Measurements from ENCODE around the gene ARHGEF28. TPM values are rescaled to one million over a fixed set of nuclear protein-coding genes. Genes with fewer than 3 reads are reported as not detected.

ARHGEF28 gene
- total RNA-seq, 6 donors from 2014 or later: 14.4 to 47.1 (median 24.4) TPM

GRCh38 chr5:73766902-73767301 is 140.9 kb downstream of the ARHGEF28 start:
- Histone ChIP-seq H3K27me3 (no peaks in the 10 kb centered on the region), H3K4me3 (no peak overlapping the region), H3K27ac (no peak overlapping the region), H3K4me1 (peaks cover 0 to 5% (median 0%) of the 10 kb centered on the region in 4 donors), H3K9me3 (peaks cover 0 to 9% (median 4%) of the 10 kb centered on the region in 4 donors), H3K36me3 (no peaks in the 10 kb centered on the region)
- TF ChIP-seq POLR2AphosphoS5 (IDR thresholded peaks at IDR 0.05): no peak
- no peak for TF ChIP-seq EP300 (IDR thresholded peaks at IDR 0.05)
- TF ChIP-seq, protein P1, sequence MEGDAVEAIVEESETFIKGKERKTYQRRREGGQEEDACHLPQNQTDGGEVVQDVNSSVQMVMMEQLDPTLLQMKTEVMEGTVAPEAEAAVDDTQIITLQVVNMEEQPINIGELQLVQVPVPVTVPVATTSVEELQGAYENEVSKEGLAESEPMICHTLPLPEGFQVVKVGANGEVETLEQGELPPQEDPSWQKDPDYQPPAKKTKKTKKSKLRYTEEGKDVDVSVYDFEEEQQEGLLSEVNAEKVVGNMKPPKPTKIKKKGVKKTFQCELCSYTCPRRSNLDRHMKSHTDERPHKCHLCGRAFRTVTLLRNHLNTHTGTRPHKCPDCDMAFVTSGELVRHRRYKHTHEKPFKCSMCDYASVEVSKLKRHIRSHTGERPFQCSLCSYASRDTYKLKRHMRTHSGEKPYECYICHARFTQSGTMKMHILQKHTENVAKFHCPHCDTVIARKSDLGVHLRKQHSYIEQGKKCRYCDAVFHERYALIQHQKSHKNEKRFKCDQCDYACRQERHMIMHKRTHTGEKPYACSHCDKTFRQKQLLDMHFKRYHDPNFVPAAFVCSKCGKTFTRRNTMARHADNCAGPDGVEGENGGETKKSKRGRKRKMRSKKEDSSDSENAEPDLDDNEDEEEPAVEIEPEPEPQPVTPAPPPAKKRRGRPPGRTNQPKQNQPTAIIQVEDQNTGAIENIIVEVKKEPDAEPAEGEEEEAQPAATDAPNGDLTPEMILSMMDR (IDR thresholded peaks at IDR 0.05): no peak
- no peak for TF ChIP-seq POLR2A (IDR thresholded peaks at IDR 0.05)
- WGBS, 2 donors: 98 to 100% methylated on average over 2 of the region's 2 CpGs
- no peak for ATAC-seq (ENCODE audit: low FRiP score in 2 of 2)
- DNase-seq: no peak

DNA sequence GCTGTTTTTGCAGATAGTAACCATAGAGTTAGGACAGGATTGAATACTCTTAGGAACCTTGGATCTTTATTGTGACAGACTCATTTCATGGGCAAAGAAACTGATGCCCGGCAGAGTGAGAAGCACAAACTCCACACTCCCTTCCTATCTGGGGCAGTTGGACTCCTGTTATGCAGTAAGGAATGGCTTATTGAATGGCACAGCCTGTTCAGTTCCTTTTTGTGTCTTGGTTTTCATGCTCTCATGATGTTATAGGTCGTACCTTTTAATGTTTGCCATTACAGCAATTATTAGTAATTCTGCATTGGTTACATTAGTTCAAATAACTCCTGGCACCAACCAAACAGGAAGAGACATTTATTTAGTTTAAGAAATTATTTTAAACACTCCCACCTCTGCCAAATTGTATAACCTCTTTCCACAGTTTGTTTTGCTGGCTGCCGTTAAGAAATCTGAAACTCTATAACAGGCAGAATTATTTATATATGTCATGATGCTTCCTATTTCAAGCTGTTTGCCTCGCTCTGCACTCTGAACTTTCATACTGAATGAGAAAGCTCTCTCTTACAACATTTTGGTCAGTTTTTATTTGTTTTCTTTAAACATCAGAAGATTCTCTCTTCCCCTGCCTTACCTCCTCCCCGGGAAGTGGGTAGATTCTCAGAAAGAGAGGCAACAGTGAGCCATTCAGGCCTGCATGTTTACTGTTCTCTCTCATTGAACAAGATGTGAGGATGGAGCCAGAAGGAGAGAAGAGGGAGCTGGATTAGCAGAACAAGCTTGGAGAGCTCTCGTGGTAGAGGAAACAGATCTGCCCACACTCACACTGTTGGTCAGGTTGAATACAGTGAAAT is 144.4 kb downstream of the ARHGEF28 start:
- 28 to 31% methylated on average over 6 of the region's 6 CpGs for WGBS, 2 donors
- H3K4me3 ChIP-seq: no peak overlapping the region
- H3K27me3 ChIP-seq: no peaks in the 10 kb centered on the region
- ATAC-seq (ENCODE audit: low FRiP score in 2 of 2) (no peak), DNase-seq (no peak)
- TF ChIP-seq POLR2AphosphoS5 (IDR thresholded peaks at IDR 0.05) (no peak), EP300 (IDR thresholded peaks at IDR 0.05) (no peak), POLR2A (IDR thresholded peaks at IDR 0.05) (no peak)
- TF ChIP-seq, protein P1 (IDR thresholded peaks at IDR 0.05): no peak
- peaks cover 0 to 5% (median 0%) of the 10 kb centered on the region in 4 donors for H3K4me1 ChIP-seq
- H3K36me3 ChIP-seq: no peaks in the 10 kb centered on the region
- H3K9me3 ChIP-seq: peaks cover 0 to 9% (median 4%) of the 10 kb centered on the region in 4 donors
- no peak overlapping the region for H3K27ac ChIP-seq

- TF ChIP-seq EP300 (IDR thresholded peaks at IDR 0.05) (no peak), POLR2A (IDR thresholded peaks at IDR 0.05) (no peak), POLR2AphosphoS5 (IDR thresholded peaks at IDR 0.05) (no peak)
- TF ChIP-seq, protein P1 (IDR thresholded peaks at IDR 0.05): no peak
- H3K4me1 ChIP-seq: peaks cover 0 to 5% (median 0%) of the 10 kb centered on the region in 4 donors
- 80 to 87% methylated on average over 3 of the region's 3 CpGs for WGBS, 2 donors
- no peak for ATAC-seq (ENCODE audit: low FRiP score in 2 of 2)
- no peak for DNase-seq
- no peaks in the 10 kb centered on the region for H3K27me3 ChIP-seq
- H3K36me3 ChIP-seq: no peaks in the 10 kb centered on the region
- H3K4me3 ChIP-seq: no peak overlapping the region
- H3K27ac ChIP-seq: no peak overlapping the region
- H3K9me3 ChIP-seq: no peaks in the 10 kb centered on the region
These were observed 148.9 kb downstream of the ARHGEF28 start for GRCh38 chr5:73774924-73775323.

DNA sequence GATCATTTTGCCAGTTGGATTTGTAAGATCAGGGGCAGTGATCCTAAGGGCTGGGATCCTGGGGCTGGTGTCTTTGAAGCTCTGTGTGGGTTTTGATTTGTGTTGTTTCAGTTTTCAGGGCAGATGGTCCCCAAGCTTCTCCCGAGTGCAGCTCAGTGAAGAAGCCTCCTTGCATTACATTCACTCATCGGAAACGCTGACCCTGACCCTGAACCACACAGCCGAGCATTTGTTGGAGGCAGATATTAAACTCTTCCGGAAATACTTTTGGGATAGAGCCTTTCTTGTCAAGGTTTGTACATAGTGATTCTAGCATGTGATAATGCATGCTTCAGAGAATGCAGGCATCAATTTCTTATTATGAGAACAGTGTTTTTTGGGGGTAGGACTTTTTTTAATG is 150.4 kb downstream of the ARHGEF28 start:
- H3K27ac ChIP-seq: no peak overlapping the region
- no peaks in the 10 kb centered on the region for H3K9me3 ChIP-seq
- no peaks in the 10 kb centered on the region for H3K27me3 ChIP-seq
- ATAC-seq (ENCODE audit: low FRiP score in 2 of 2) (no peak), DNase-seq (no peak)
- H3K36me3 ChIP-seq: no peaks in the 10 kb centered on the region
- no peak overlapping the region for H3K4me3 ChIP-seq
- no peaks in the 10 kb centered on the region for H3K4me1 ChIP-seq
- 91 to 94% methylated on average over 5 of the region's 5 CpGs for whole genome bisulfite sequencing, 2 donors
- TF ChIP-seq POLR2A (IDR thresholded peaks at IDR 0.05) (no peak), EP300 (IDR thresholded peaks at IDR 0.05) (no peak), POLR2AphosphoS5 (IDR thresholded peaks at IDR 0.05) (no peak)
- TF ChIP-seq, protein P1 (IDR thresholded peaks at IDR 0.05): no peak

Measured in upper lobe of left lung (tissue), 6 donors.